Measurements from ENCODE around the gene VPS36. TPM values are rescaled to one million over a fixed set of nuclear protein-coding genes. Genes with fewer than 3 reads are reported as not detected.
"Not testable (repeated sequence)": the region's sequence is repeated elsewhere in the genome, so short reads cannot be mapped to it uniquely, and the experiment has no call there.

Gene VPS36
- 95.1 and 110 TPM in 2 replicates for total RNA-seq
- 30.4 TPM for polyA plus RNA-seq (2012)

GRCh38 chr13:52450012-52450792 is at the start of gene VPS36:
Gene VPS36, minus strand, starts transcription at chr13:52450634. Its CDS starts 40 bp downstream, at chr13:52450594.
- DNase-seq (ENCODE audit: low read depth), result peak; percentile 96

GRCh38 chr13:52497979-52498378 is 47.5 kb upstream of the VPS36 start:
- not testable (repeated sequence) for DNase-seq (ENCODE audit: low read depth)

- peak; percentile 33 for DNase-seq (ENCODE audit: low read depth)
Observed at GRCh38 chr13:52494241-52494640, 43.8 kb upstream of the VPS36 start.

- not testable (repeated sequence) for DNase-seq (ENCODE audit: low read depth)
Observed at GRCh38 chr13:52491015-52491414, 40.6 kb upstream of the VPS36 start.

- DNase-seq (ENCODE audit: low read depth), result not testable (repeated sequence)
Observed at GRCh38 chr13:52488763-52489162, 38.3 kb upstream of the VPS36 start.

- DNase-seq (ENCODE audit: low read depth), result not testable (repeated sequence)
Observed at GRCh38 chr13:52487078-52487477, 36.6 kb upstream of the VPS36 start.

GRCh38 chr13:52480677-52481428 is 30.4 kb upstream of the VPS36 start:
- not testable (repeated sequence) for DNase-seq (ENCODE audit: low read depth)

GRCh38 chr13:52468487-52468886 is 18.1 kb upstream of the VPS36 start:
- DNase-seq (ENCODE audit: low read depth), result not testable (repeated sequence)

- no peak for DNase-seq (ENCODE audit: low read depth)
Observed at GRCh38 chr13:52463526-52463925, 13.1 kb upstream of the VPS36 start.

GRCh38 chr13:52461265-52461664 is 10.8 kb upstream of the VPS36 start:
- no peak for DNase-seq (ENCODE audit: low read depth)

- DNase-seq (ENCODE audit: low read depth), result peak; percentile 52
Observed at GRCh38 chr13:52459668-52460067, 9.2 kb upstream of the VPS36 start.

GRCh38 chr13:52455677-52456041 is 5.2 kb upstream of the VPS36 start:
- peak; percentile 81 for DNase-seq (ENCODE audit: low read depth)

GRCh38 chr13:52454820-52455676 is 4.6 kb upstream of the VPS36 start, which contains the start of gene CKAP2:
Gene CKAP2, plus strand, starts transcription at chr13:52455478. Its CDS starts 79 bp downstream, at chr13:52455557.
- peak; percentile 96 for DNase-seq (ENCODE audit: low read depth)

- peak; percentile 45 for DNase-seq (ENCODE audit: low read depth)
Observed at GRCh38 chr13:52454459-52454819, 4.0 kb upstream of the VPS36 start.

- DNase-seq (ENCODE audit: low read depth), result no peak
Observed at GRCh38 chr13:52452470-52452869, 2.0 kb upstream of the VPS36 start.

GRCh38 chr13:52451135-52451804 is 836 bp upstream of the VPS36 start:
- DNase-seq (ENCODE audit: low read depth), result no peak

GRCh38 chr13:52450793-52451116 is 321 bp upstream of the VPS36 start:
- no peak for DNase-seq (ENCODE audit: low read depth)

- DNase-seq (ENCODE audit: low read depth), result no peak
Observed at GRCh38 chr13:52449331-52450011, 963 bp downstream of the VPS36 start.

- peak; percentile 48 for DNase-seq (ENCODE audit: low read depth)
Observed at GRCh38 chr13:52447815-52448552, 2.5 kb downstream of the VPS36 start.

- no peak for DNase-seq (ENCODE audit: low read depth)
Observed at GRCh38 chr13:52447354-52447753, 3.1 kb downstream of the VPS36 start.

Measured in myocyte (in vitro differentiated cells).